HG03064 (cell line): ENCODE measurements around the gene SMIM8.
"Not testable (repeated sequence)": the region's sequence is repeated elsewhere in the genome, so short reads cannot be mapped to it uniquely, and the experiment has no call there.

Experiments
- ATAC-seq: cut with Tn5 transposase; IDR thresholded peaks from one replicate; pipeline ENCODE4 v1.9.1; 2021; ENCODE audit warnings: low read depth; ENCODE audit not compliant: unreplicated experiment

SMIM8 gene, protein sequence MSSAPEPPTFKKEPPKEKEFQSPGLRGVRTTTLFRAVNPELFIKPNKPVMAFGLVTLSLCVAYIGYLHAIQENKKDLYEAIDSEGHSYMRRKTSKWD

DNA sequence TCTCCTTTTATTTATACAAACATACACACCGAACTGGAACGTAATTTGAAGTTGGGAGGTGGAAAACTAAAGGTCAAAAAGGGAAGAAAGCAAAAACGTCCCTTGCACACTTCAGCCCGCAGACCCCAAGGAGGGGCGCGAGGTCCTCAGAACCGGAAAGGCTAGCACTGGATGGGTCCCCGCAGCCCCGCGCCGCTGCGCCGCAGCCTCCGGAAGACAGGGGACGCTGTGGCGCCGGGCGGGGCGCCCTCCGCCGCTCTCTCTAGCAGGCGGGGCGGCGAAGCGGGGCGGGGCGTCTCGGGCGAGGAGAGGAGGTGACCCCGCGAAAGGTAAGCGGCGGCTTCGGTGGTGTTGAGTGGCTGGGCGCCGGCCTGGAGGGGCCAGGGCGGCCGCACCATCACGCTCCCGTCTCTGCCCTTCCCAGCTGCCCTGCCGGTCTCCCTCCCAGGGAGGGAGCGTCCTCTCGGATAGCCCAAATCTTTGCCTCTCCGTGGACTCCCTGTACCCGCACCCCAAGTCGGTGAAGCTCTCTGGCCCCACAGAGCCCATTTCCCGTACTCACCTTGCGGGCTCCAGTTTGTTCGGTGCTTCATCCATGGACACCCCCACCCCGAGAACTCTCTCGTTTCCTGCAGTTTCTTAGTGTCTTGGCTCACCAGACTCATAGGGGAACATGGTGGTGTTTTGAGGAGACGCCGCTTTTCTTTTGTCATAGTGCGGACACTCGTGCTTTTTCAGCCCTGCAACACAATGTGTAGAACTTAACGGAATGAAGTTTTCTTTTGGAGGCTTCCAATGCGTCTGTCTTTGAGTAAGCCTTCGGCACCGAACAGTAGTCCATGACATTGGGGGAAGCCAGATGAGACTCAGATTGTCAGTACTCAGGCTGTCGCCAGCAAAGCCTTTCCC, at the start of gene SMIM8:
Gene SMIM8 (plus strand): TSS at position 285 of the 909 bp plus-strand sequence. CDS start 14,444 bp downstream, outside the sequence.
- ATAC-seq, result peak; percentile 100

DNA sequence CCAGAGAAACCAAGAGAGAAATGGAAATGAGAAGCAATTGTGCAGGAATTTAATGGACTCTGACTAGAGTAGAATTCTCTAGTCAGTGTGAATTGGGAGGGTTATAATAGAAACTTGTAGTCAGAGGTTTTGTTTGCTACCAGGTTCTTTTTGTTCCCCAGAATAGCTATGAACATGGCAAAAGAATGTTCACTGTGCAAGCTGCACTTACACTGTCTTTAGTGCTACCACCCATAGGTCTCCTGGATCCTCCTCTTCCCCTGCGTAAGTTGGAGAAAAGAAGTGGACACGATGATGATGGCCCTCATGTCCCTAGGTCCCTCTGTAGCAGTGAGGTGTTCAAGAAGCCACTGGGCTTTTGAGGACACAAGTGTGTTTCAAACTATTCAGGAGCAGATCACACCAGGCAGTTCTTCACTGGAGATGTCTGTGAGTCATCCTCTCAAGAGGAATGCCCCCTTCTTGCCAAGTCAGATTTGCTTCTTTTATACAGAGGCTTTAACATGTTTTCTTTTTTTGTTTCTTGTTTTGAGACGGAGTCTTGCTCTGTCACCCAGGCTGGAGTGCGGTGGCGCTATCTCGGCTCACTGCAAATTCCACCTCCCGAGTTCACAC, 47.6 kb upstream of the SMIM8 start:
- ATAC-seq, result no peak

DNA sequence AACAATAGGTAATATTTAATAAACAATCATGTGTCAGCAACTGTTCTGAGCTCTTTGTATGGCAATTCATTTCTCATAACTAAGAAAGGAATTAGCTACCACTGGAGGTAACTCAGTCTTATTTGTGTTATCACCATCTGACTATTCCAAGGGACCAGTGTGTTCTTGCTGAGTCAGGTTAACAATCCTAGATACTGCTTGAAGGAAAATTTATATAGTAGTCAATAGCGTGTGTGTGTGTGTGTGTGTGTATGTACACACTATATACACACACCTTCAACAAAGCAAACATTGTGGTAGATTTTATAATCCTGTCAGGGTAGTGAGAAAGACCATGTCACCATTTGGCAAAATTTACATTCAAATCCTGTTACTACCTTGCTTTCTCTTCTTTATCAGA, 45.8 kb upstream of the SMIM8 start:
- ATAC-seq, result no peak

DNA sequence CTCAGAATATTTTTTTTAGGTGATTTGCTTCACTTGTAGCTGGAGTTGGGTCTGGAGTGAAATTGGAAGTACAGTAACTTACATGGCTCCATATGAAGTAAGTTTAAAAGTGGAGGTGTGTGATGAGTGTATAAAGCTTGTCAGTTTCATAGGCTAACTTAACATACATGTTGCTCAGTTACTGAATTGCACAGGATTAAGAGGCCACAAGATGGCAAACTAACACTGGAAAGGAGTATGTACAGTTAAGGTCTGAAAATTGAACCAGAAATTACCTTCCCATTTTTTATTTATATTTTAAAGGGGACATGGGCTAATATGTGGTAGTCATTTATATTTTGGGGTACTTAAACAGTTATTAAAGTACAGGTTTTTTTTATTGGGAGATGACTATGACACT, 45.3 kb upstream of the SMIM8 start:
- no peak for ATAC-seq

DNA sequence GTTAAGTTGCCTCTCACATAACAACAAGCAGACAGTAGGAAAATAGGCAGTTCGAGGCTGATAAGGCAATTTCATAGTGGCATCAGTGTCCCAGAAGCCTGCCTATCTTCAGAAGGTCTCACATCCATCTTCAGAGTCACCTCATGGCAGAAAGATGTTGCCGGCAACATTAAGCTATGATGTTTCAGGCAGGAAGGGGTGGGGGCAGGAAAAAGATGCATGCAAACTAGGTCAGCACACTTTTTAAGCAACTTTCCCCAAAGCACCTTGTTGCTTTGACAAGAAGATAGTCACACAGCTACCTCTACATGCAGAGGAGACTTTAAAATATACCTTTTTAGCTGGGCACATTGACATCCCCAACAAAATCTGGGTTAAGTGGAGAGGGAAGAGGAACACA, 43.2 kb upstream of the SMIM8 start:
- no peak for ATAC-seq

DNA sequence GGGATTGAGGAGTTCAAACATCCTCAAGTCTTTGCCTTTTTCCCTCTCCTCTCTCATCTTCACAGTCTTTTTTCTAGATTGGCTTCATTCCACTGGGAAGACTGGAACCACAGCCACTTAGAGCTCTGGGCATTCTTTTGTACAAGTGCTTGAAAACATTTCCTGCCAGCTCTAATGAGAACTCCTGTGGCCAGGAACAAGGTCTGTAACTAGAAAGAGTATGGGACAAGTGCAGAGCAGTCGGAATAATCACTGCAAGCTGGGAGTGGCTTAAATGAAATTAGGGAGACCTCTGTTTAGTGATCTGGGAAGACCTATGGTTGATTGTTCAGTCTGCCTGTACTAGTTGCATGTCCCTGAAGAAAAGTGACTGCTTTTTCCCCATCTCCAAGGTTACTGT, 41.0 kb upstream of the SMIM8 start:
- no peak for ATAC-seq

DNA sequence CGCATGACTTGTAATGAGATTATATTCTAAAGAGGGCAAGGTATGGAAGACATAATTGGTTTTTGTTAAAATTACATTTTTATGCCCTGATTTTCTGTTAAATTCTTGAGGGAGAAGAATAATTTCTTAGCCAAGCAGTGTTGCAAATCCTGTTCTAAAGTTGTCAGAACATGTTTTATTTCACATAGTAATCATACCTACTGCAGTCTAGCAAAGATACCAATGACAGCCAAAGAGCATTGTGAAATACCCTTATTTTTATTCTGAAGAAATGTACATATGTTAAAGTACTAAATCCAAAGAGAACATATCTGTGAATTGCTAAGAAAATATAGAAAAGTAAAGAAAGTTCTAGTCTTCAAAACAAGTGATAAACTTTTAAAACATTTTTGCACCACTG, 39.6 kb upstream of the SMIM8 start:
- no peak for ATAC-seq

DNA sequence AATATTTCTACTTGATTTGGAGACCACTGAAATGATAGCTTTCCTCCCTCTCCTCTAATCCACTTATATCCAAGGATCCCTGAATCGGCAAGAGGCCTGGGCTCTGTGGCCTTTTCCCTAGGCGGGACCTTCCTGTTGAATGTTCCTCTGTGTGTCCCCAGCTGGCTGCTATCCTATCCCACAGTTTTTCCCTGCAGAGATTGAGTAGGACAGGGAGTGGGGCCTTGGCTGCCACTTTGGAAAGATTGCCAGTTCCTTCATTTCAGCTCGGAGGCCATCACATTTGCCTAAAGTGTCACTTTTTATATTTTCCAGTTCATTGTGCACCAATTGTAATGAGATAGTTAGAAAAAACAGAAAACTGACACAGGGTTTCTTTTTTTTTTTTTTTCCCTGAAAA, 38.9 kb upstream of the SMIM8 start:
- no peak for ATAC-seq

DNA sequence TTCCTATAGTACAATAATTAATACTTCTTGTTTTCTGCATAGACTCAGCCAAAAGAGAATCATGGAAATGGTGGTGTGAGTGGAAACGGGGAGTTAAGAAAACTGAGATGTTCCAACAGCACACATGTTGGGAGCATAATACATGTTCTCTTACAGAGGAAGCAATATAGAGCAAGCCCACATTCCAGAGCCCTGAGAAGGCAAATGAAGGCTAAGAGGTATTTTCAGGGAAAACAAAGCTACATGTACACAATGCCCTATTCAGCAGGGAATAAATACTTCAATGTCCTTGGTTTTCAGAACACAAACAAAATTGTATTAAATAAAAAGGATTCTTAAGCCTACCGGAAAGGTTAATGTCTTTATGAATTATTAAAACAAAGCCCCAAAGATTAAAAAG, 35.1 kb upstream of the SMIM8 start:
- no peak for ATAC-seq

DNA sequence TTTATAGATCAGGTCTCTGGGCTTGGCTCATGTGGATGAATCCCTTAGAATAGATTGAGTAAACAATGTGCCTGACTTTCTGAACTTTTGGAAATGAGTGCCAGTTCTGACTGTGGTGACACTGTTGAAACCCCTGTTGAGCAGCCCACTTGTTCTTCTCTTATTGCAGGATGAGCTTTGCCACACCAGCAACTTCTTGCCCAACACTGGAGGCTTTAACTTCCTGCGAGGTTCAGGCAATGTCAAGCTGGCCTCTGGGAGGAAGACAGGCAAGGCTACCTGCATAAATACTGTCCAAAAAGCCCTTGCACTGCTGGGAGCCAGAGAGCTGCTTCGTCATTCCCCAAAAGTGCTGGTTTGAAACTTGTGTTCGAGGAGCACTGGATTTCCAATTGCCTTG, 32.8 kb upstream of the SMIM8 start:
- ATAC-seq, result no peak

DNA sequence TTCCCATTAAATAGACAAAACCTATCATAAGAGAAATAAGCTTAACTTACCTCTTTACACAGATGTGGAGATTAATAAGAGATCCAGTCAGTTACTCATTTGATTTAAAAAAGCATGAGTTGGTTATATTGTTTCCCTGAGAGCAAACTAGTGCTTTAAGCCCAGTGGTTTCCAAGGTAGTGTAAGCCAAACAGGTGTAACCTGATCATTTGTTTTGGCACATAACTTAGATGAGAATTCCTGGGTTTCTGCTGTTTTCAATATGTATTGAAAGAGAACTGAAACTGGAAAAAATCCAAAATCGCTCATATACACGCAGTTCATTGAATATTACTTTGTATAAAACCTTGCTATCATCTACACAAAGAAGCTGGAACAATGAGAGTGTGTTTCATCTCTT, 30.5 kb upstream of the SMIM8 start:
- no peak for ATAC-seq

DNA sequence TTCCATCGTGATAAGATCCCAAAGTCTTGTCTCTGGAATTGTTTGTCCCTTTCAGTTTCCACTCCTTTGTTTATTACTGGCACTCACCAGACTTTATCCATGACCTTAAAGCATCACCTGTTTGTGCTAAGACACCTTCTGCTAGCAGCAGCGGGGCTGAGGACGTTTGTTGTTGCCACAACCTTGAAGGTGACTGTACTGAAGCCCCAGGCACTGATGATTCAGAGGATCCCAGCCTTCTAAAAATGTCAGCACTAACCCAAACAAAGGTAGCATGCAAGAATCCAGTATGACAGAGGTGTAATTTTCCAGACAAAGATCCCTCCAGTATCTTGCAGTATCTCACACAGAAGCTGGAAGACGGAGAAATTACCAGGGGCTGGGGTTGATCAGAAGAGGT, 28.9 kb upstream of the SMIM8 start:
- ATAC-seq, result no peak

DNA sequence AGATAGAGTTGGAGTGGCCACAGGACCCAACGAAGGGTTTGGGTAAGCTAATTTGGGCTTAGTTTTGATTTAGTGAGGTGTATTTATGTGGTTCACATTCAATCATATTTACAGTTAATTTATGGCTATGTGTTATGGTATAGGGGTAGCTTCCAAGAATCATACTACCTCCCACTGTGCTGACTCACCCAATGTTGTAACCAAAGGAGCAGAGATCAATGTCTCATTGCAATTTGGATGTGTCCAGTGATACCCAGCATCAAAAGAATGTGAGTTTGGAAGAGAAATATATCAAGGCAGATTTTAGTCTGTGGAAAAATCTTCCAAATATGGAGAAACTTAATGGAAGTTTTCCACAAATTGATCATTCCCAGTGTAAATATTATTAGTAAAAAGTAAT, 25.3 kb upstream of the SMIM8 start:
- no peak for ATAC-seq

DNA sequence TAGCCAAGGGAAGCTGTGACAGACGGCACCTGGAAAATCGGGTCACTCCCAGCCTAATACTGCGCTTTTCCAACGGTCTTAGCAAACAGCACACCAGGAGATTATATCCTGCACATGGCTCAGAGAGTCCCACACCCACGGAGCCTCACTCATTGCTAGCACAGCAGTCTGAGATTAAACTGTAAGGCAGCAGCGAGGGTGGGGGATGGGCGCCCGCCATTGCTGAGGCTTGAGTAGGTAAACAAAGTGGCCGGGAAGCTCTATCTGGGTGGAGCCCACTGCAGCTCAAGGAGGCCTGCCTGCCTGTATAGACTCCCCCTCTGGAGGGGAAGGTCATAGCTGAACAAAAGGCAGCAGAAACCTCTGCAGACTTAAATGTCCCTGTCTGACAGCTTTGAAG, 21.1 kb upstream of the SMIM8 start:
- ATAC-seq, result not testable (repeated sequence)

DNA sequence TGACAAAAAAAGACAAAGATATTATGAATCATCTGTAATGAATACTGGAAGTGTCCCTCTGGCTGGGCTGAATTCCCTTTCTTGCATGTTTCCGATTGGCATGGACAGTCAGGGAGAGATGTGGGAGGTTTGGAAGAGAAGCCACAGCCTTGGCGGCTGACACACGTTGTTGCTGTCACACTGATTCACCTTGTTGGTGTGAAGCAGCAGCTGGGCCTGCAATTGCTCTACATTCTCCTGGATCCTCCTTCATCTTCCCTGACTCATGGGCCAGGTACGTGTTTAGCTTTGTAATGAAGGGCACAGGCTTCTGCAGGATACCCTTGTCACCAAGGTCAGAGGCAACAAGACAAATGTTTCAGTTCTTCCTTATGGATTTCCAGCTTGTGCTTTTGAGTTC, 13.4 kb upstream of the SMIM8 start:
- no peak for ATAC-seq

DNA sequence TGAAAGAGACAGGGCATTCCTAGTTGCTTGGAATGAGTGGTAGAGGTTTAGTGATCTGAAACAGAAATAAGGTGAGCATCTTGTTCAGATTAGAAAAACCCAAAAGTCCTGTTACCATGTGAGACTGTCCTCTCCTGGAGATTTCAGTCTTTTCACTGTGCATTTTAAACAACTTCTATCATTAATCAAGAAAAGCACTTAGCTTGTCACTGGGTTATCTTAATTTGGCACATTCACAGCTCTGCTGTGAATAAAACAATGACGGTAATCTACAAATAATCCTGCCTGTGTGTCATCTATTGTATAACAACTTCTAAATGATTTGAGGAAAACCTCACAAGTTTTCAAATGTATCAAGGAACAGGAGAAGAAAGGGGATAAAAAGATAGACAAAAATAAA, 9.5 kb upstream of the SMIM8 start:
- ATAC-seq, result no peak

DNA sequence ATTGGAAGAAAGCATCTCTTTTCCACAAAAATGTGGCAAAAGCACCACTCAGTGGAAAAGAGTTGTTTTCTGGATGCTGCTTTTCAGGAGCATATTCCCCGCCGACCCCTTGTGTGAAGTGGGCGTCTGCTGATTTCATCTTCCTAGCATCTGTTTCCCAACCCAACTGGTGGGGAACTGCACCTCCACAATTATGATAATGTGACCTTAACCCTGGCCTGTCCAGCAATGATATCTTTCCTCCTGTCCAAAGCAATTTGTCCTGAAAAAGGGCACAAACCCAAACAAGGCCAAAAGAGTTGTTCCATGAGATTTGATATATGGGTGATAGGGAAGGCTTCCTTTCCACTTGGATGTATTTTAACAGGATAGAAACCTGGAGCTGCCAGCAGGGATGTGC, 7.3 kb upstream of the SMIM8 start:
- ATAC-seq, result no peak

DNA sequence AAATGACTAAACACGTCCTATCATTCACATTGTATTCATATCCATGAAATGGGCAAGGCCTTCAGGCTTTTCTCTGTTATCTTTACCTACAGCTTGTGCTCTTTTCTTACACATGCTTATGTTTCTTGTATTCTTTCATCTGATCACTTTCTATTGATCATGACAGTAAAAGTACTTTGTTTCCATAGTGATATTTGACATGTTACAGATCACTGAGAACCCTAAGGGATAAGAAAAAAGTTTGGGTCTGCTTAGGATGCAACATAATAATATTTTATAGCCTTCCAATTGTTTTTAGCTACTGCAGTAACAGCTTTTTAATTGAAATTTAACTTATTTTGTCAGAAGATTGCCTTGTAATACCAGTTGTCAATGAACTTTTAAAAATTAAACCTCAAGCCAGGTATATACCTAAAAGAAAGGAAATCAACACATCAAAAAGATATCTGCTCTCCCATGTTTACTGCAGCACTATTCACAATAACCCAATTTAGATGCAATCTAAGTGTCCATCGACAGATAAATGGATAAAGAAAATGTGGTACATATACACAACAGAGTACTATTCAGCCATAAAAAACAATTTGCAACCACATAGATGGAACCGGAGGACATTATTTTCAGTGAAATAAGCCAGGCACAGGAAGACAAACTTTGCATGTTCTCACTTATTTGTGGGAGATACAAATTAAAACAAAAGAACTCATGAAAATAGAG, 3.0 kb upstream of the SMIM8 start:
- ATAC-seq, result no peak

DNA sequence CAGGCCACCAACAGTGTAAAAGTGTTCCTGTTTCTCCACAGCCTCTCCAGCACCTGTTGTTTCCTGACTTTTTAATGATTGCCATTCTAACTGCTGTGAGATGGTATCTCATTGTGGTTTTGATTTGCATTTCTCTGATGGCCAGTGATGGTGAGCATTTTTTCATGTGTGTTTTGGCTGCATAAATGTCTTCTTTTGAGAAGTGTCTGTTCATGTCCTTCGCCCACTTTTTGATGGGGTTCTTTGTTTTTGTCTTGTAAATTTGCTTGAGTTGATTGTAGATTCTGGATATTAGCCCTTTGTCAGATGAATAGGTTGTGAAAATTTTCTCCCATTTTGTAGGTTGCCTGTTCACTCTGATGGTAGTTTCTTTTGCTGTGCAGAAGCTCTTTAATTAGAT, 1.5 kb downstream of the SMIM8 start:
- not testable (repeated sequence) for ATAC-seq

DNA sequence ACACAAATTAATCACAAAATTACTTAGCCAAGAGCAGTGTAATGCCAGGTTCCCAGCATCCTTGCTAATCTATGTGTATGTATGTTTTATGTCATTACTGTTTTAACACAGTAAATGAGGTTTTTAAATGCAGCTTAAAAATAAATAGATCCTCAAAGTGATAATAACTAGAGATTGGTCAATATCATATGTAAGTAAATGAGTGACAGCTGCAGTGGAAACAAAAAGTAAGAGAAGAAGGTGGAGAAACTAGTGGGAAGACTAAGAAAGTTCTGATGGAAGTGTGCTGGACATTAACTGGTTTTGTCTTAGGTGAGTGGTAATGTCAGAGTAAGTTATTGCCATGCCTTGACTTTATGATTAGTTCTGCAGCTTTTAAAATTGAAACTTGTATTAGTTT, 8.6 kb downstream of the SMIM8 start:
- ATAC-seq, result no peak

DNA sequence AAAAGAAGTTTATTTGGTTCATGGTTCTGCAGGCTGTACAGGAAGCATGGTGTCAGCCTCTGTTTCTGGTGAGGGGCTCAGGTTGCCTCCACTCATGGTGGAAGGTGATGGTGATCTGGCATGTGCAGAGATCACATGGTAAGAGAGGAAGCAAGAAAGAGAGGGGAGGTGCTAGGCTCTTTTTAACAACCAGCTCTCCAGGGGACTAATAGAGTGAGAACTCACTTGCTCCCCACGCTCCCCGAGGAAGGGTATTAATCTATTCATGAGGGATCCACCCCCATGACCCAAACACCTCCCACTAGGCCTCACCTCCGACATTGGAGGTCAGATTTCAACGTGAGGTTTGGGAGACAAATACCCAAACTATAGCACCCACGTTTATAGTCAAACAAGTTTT, 10.6 kb downstream of the SMIM8 start:
- no peak for ATAC-seq
